ENCODE measurements around the gene ERI3.

Gene ERI3

GRCh38 chr1:44219301-44219626 lies 135.8 kb downstream of the ERI3 start:
- TF ChIP-seq MAX (IDR thresholded peaks at IDR 0.05), result no peak
- TF ChIP-seq TEAD4 (IDR thresholded peaks at IDR 0.05), result no peak
- TF ChIP-seq RAD21 (IDR thresholded peaks at IDR 0.05; ENCODE audit: low read depth), result no peak

- TF ChIP-seq RAD21 (IDR thresholded peaks at IDR 0.05; ENCODE audit: low read depth) (no peak), EP300 (IDR thresholded peaks at IDR 0.05; ENCODE audit: borderline replicate concordance) (no peak), FOXM1 (IDR thresholded peaks at IDR 0.05; ENCODE audit: borderline replicate concordance, low read depth) (no peak), ZBTB7A (IDR thresholded peaks at IDR 0.05; ENCODE audit: low read depth) (no peak), CREB1 (IDR thresholded peaks at IDR 0.05; ENCODE audit: low read depth) (no peak), TCF12 (IDR thresholded peaks at IDR 0.05; ENCODE audit: low read depth) (no peak), CEBPB (IDR thresholded peaks at IDR 0.05) (no peak), TEAD4 (IDR thresholded peaks at IDR 0.05) (no peak)
Observed at GRCh38 chr1:44218503-44219300, 136.4 kb downstream of the ERI3 start.

- no peak for TF ChIP-seq EP300 (IDR thresholded peaks at IDR 0.05; ENCODE audit: borderline replicate concordance)
- peak; percentile 81 for TF ChIP-seq RAD21 (IDR thresholded peaks at IDR 0.05; ENCODE audit: low read depth)
Observed at GRCh38 chr1:44217809-44218410, 137.1 kb downstream of the ERI3 start.

GRCh38 chr1:44213222-44214112 lies 141.6 kb downstream of the ERI3 start, which contains the start of gene DMAP1:
Gene DMAP1 (plus strand): TSS chr1:44213471. CDS start chr1:44213754, 283 bp downstream.
- TF ChIP-seq CEBPB (IDR thresholded peaks at IDR 0.05), result peak; percentile 31; the same call in 1 of the 2 replicates
- TF ChIP-seq MAX (IDR thresholded peaks at IDR 0.05), result peak; percentile 87
- no peak for TF ChIP-seq REST (IDR thresholded peaks at IDR 0.05; ENCODE audit: low read depth)
- TF ChIP-seq TAF1 (IDR thresholded peaks at IDR 0.05; ENCODE audit: low read depth), result peak; percentile 74; the same call in 1 of the 2 replicates
- peak; percentile 81 for TF ChIP-seq USF1 (IDR thresholded peaks at IDR 0.05)
- TF ChIP-seq EGR1 (IDR thresholded peaks at IDR 0.05), result peak; percentile 44
- peak; percentile 82 for TF ChIP-seq YY1 (IDR thresholded peaks at IDR 0.05; ENCODE audit: low read depth)
- no peak; the same call in 1 of the 2 replicates for TF ChIP-seq EP300 (IDR thresholded peaks at IDR 0.05; ENCODE audit: borderline replicate concordance)
- peak; percentile 81 for TF ChIP-seq ZBTB7A (IDR thresholded peaks at IDR 0.05; ENCODE audit: low read depth)
- TF ChIP-seq TEAD4 (IDR thresholded peaks at IDR 0.05), result peak; percentile 68
- 0 out of 2 replicates have a peak, but pooled peaks have one; percentile 13 for TF ChIP-seq NFIC (IDR thresholded peaks at IDR 0.05)
- TF ChIP-seq FOXM1 (IDR thresholded peaks at IDR 0.05; ENCODE audit: borderline replicate concordance, low read depth), result peak; percentile 41; the same call in 1 of the 2 replicates
- peak; percentile 83 for TF ChIP-seq TCF12 (IDR thresholded peaks at IDR 0.05; ENCODE audit: low read depth)
- TF ChIP-seq CREB1 (IDR thresholded peaks at IDR 0.05; ENCODE audit: low read depth), result no peak
- peak; percentile 34; the same call in 1 of the 2 replicates for TF ChIP-seq RAD21 (IDR thresholded peaks at IDR 0.05; ENCODE audit: low read depth)

GRCh38 chr1:44212355-44213221 lies 142.5 kb downstream of the ERI3 start:
- TF ChIP-seq ZBTB7A (IDR thresholded peaks at IDR 0.05; ENCODE audit: low read depth), result no peak
- TF ChIP-seq TAF1 (IDR thresholded peaks at IDR 0.05; ENCODE audit: low read depth), result no peak
- no peak for TF ChIP-seq TEAD4 (IDR thresholded peaks at IDR 0.05)
- TF ChIP-seq CEBPB (IDR thresholded peaks at IDR 0.05), result no peak
- no peak for TF ChIP-seq CREB1 (IDR thresholded peaks at IDR 0.05; ENCODE audit: low read depth)
- TF ChIP-seq YY1 (IDR thresholded peaks at IDR 0.05; ENCODE audit: low read depth), result no peak
- TF ChIP-seq TCF12 (IDR thresholded peaks at IDR 0.05; ENCODE audit: low read depth), result no peak
- no peak for TF ChIP-seq EP300 (IDR thresholded peaks at IDR 0.05; ENCODE audit: borderline replicate concordance)
- no peak for TF ChIP-seq REST (IDR thresholded peaks at IDR 0.05; ENCODE audit: low read depth)
- TF ChIP-seq NFIC (IDR thresholded peaks at IDR 0.05), result no peak
- no peak for TF ChIP-seq FOXM1 (IDR thresholded peaks at IDR 0.05; ENCODE audit: borderline replicate concordance, low read depth)
- TF ChIP-seq RAD21 (IDR thresholded peaks at IDR 0.05; ENCODE audit: low read depth), result no peak
- TF ChIP-seq USF1 (IDR thresholded peaks at IDR 0.05), result no peak
- TF ChIP-seq MAX (IDR thresholded peaks at IDR 0.05), result no peak
- no peak for TF ChIP-seq EGR1 (IDR thresholded peaks at IDR 0.05)

Measured in Ishikawa (cell line).